Skeletal muscle satellite cell (primary cell): Measurements from ENCODE around the gene ATXN10.
"Not testable (repeated sequence)": the region's sequence is repeated elsewhere in the genome, so short reads cannot be mapped to it uniquely, and the experiment has no call there.

Source experiments
- H3K27me3 ChIP-seq: 2 replicates; pipeline ENCODE4 v1.7.0; 2013; ENCODE audit warnings: low read length; ENCODE audit not compliant: control insufficient read depth, insufficient read depth
- H3K36me3 ChIP-seq: 2 replicates; pipeline ENCODE4 v1.7.0; 2013; ENCODE audit warnings: mild to moderate bottlenecking, control low read depth, low read length; ENCODE audit not compliant: insufficient read depth
- H3K4me1 ChIP-seq: 2 replicates; pipeline ENCODE4 v1.7.0; 2013; ENCODE audit warnings: low read length; ENCODE audit not compliant: control insufficient read depth, insufficient read depth
- H3K4me2 ChIP-seq: 2 replicates; pipeline ENCODE4 v1.7.0; 2013; ENCODE audit warnings: mild to moderate bottlenecking, low read length
- H3K4me3 ChIP-seq: 2 replicates; pipeline ENCODE4 v1.7.0; 2013; ENCODE audit warnings: low read length
- H3K9ac ChIP-seq: 2 replicates; pipeline ENCODE4 v1.7.0; 2013; ENCODE audit warnings: mild to moderate bottlenecking, low read depth, low read length, moderate library complexity
- H3K9me3 ChIP-seq: replicated peaks from 2 replicates; pipeline ENCODE4 v1.7.0; 2013; ENCODE audit warnings: mild to moderate bottlenecking, control low read depth, low read length

The ATXN10 gene

DNA sequence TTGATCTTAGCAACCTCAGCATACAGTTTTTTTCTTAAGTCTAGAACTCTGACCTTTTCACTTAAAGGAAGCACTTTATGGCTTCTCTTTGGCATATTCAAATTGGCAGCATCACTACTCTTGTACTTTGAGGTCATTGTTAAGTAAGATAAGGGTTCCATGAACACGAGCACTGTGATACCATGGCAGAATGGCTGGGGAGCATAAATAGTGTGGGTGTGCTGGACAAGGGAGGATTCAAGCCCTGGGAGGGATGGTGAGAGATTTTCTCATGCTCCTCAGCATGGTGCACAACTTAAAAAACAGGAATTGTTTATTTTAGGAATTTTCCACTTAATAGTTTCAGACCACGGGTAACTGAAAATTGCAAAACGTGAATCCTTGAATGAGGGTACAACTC lies 111.4 kb downstream of the ATXN10 start:
- H3K27me3 ChIP-seq, result no peaks in the 10 kb centered on the region
- no peak overlapping the region for H3K4me3 ChIP-seq
- H3K9ac ChIP-seq, result no peak overlapping the region
- no peaks in the 10 kb centered on the region for H3K9me3 ChIP-seq
- H3K4me2 ChIP-seq, result no peak overlapping the region
- H3K36me3 ChIP-seq, result peaks cover 6% of the 10 kb centered on the region
- peaks cover 44% of the 10 kb centered on the region for H3K4me1 ChIP-seq

DNA sequence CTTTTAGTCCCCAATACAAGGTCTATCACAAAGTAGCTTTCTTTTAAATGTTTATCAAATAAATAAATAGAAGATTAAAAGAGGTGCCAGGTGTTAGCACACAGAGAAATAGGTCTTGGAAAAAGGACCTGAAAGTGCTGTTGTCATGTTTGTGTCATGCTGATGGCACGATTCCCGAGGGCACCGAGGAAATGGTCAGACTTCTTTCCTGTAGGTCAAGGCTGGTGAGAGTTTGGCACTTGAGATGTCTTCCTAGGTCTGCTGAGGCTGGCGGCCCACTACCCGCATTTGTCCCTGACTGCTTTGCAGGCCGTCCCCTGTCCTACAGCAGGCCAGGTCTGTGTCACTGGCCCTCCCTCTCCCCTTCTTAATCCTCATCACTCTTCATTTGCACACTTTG lies 112.1 kb downstream of the ATXN10 start:
- peaks cover 44% of the 10 kb centered on the region for H3K4me1 ChIP-seq
- H3K27me3 ChIP-seq, result no peaks in the 10 kb centered on the region
- H3K4me3 ChIP-seq, result no peak overlapping the region
- H3K9me3 ChIP-seq, result no peaks in the 10 kb centered on the region
- no peak overlapping the region for H3K4me2 ChIP-seq
- no peak overlapping the region for H3K9ac ChIP-seq
- H3K36me3 ChIP-seq, result peaks cover 6% of the 10 kb centered on the region

GRCh38 chr22:45784357-45785277 lies 113.0 kb downstream of the ATXN10 start:
- Histone ChIP-seq H3K4me2 (no peak overlapping the region), H3K36me3 (peaks cover under 1% of the 10 kb centered on the region), H3K4me1 (peaks cover 44% of the 10 kb centered on the region), H3K9ac (no peak overlapping the region), H3K9me3 (no peaks in the 10 kb centered on the region), H3K4me3 (no peak overlapping the region), H3K27me3 (no peaks in the 10 kb centered on the region)

- Histone ChIP-seq H3K36me3 (no peaks in the 10 kb centered on the region), H3K4me2 (no peak overlapping the region), H3K4me3 (no peak overlapping the region), H3K9ac (no peak overlapping the region), H3K27me3 (no peaks in the 10 kb centered on the region), H3K4me1 (peaks cover 44% of the 10 kb centered on the region), H3K9me3 (no peaks in the 10 kb centered on the region)
These were observed 113.8 kb downstream of the ATXN10 start for GRCh38 chr22:45785458-45785857.

DNA sequence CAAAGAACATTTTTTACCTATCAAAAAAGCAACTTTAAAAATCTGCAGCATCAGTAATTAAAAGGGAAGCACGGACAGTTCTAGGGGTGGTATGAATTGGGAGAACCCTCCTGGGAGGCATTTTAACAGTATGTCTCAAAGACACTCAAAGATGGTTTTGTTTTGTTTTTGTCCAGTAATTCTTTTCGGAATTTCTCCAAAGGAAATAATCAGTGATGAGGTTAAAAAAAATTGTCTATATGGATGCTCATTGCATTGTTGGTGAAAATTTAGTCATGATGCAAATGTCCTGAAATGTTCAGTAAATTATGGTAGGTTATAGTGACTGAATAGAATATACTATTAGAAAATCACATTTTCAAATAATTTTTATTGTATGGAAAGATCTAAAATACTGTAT lies 115.1 kb downstream of the ATXN10 start:
- no peak overlapping the region for H3K9ac ChIP-seq
- H3K36me3 ChIP-seq, result no peaks in the 10 kb centered on the region
- no peaks in the 10 kb centered on the region for H3K9me3 ChIP-seq
- H3K4me1 ChIP-seq, result peaks cover 41% of the 10 kb centered on the region
- no peak overlapping the region for H3K4me3 ChIP-seq
- no peaks in the 10 kb centered on the region for H3K27me3 ChIP-seq
- no peak overlapping the region for H3K4me2 ChIP-seq

DNA sequence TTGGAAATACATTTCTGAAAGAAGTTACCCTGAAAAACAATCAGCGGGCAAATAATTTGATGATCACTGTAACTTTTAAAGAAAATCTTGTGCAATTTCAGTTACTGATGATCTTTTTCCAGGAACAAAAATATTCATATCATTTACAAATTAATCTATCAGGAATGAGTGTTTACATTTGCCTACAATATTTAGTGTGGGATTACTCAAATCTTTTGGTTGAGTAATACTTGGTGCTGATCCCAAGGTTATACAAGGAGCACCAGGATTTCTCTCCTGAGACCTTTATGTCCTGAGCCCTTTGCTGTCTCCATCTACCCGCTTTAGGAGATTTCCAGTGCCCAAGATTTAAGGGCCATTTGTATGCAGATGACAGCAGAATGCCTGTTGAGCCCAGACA lies 116.1 kb downstream of the ATXN10 start:
- no peaks in the 10 kb centered on the region for H3K27me3 ChIP-seq
- no peak overlapping the region for H3K9ac ChIP-seq
- no peaks in the 10 kb centered on the region for H3K36me3 ChIP-seq
- H3K4me1 ChIP-seq, result peaks cover 35% of the 10 kb centered on the region
- H3K4me3 ChIP-seq, result no peak overlapping the region
- H3K9me3 ChIP-seq, result no peaks in the 10 kb centered on the region
- no peak overlapping the region for H3K4me2 ChIP-seq

DNA sequence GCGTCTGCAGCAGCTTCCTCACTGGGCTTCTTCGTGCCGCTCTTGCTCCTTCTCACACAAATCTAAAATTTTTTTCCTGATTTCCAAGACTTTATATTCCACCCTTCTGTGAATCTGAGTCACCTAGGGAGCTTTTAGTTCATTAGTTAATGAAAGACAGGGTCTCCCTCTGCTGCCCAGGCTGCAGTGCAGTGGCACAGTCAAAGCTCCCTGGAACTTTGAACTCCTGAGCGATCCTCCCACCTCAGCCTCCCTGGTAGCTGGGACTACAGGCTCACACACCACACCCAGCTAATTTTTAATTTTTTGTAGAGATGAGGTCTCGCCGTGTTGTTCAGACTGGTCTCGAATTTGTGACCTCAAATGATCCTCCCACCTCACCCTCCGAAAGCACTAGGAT lies 116.9 kb downstream of the ATXN10 start:
- no peaks in the 10 kb centered on the region for H3K9me3 ChIP-seq
- peaks cover 6% of the 10 kb centered on the region for H3K36me3 ChIP-seq
- no peaks in the 10 kb centered on the region for H3K27me3 ChIP-seq
- no peak overlapping the region for H3K4me3 ChIP-seq
- peaks cover 35% of the 10 kb centered on the region for H3K4me1 ChIP-seq
- H3K9ac ChIP-seq, result no peak overlapping the region
- H3K4me2 ChIP-seq, result no peak overlapping the region

GRCh38 chr22:45790401-45790800 lies 118.8 kb downstream of the ATXN10 start:
- no peak overlapping the region for H3K9ac ChIP-seq
- H3K9me3 ChIP-seq, result peaks cover 4% of the 10 kb centered on the region
- peaks cover 18% of the 10 kb centered on the region for H3K36me3 ChIP-seq
- no peak overlapping the region for H3K4me2 ChIP-seq
- no peak overlapping the region for H3K4me3 ChIP-seq
- H3K4me1 ChIP-seq, result peaks cover 19% of the 10 kb centered on the region
- H3K27me3 ChIP-seq, result no peaks in the 10 kb centered on the region

DNA sequence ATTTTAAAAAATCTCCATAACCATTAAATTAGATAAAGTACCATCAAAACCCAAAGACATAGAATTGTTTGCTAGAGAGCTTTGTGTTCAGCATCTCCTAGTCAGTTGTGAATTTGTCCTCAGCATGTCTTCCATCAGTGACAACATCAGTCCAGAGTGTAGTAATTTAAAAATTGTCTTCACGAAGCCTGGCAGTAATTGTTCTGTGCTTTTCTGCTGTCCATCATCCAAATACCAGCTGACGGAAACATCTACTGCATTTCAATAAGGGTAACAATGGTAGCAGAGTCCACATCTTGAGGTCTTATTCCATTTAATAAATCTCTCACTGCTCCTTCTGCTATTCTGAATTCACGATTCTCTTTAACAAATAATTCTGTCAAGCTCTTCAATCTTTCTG lies 121.5 kb downstream of the ATXN10 start:
- Histone ChIP-seq H3K9ac (no peak overlapping the region), H3K9me3 (peaks cover 12% of the 10 kb centered on the region), H3K36me3 (peaks cover 40% of the 10 kb centered on the region), H3K4me1 (no peaks in the 10 kb centered on the region), H3K4me3 (no peak overlapping the region), H3K27me3 (no peaks in the 10 kb centered on the region), H3K4me2 (no peak overlapping the region)

- Histone ChIP-seq H3K4me3 (no peak overlapping the region), H3K4me1 (peaks cover 1% of the 10 kb centered on the region), H3K4me2 (no peak overlapping the region), H3K36me3 (peaks cover 45% of the 10 kb centered on the region), H3K9ac (no peak overlapping the region), H3K9me3 (peaks cover 12% of the 10 kb centered on the region), H3K27me3 (no peaks in the 10 kb centered on the region)
These were observed 122.3 kb downstream of the ATXN10 start for GRCh38 chr22:45793892-45794291.

DNA sequence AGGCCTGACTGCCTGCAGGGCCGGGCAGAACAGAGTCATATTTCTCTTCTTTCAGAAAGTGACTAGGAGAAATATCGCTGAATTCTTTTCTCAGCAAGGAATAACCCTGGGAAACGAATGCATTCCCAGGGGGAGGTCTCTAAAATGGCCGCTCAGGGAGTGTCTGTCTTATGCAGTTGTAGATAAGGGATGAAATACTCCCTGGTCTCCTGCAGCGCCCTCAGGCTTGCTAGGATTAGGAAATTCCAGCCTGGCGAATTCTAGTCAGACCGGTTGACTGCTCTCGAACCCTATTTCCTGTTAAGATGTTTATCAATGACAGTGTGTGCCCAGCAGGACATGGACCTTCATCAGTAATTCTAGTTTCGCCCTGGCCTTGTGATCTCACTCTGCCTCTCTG lies 124.4 kb downstream of the ATXN10 start:
- peaks cover 12% of the 10 kb centered on the region for H3K9me3 ChIP-seq
- not testable (repeated sequence) for H3K4me2 ChIP-seq, H3K4me1 ChIP-seq, H3K27me3 ChIP-seq, H3K9ac ChIP-seq, H3K4me3 ChIP-seq
- peaks cover 45% of the 10 kb centered on the region for H3K36me3 ChIP-seq

DNA sequence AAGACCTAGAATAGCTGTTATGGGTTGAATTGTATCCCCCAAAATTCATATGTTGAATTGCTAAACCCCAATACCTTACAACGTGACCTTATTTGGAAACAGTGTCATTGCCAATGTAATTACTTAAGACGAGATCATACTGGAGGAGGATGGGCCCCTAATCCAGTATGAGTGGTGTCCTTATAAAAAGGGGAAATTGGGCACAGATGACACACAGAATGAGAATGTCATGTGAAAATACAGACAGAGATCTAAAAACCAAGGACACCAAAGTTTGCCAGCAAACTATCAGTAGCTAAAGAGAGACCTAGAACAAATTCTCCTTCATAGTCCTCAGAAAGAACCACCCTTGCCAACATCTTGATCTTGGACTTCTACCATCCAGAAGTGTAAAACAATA lies 127.7 kb downstream of the ATXN10 start:
- peaks cover 33% of the 10 kb centered on the region for H3K36me3 ChIP-seq
- no peaks in the 10 kb centered on the region for H3K27me3 ChIP-seq
- peaks cover 12% of the 10 kb centered on the region for H3K9me3 ChIP-seq
- no peak overlapping the region for H3K9ac ChIP-seq
- no peak overlapping the region for H3K4me3 ChIP-seq
- H3K4me2 ChIP-seq, result no peak overlapping the region
- peaks cover 11% of the 10 kb centered on the region for H3K4me1 ChIP-seq
